HL-60/S4 treated with phorbol 12-myristate 13-acetate at 8.2 ng/mL for 4 days and 3 days (cell line): Measurements from ENCODE around the gene DSG2.
"Not testable (repeated sequence)": the region's sequence is repeated elsewhere in the genome, so short reads cannot be mapped to it uniquely, and the experiment has no call there.

Source experiments
- in situ Hi-C: fragments of 300-500 bp; cut with MboI; formaldehyde crosslinking; loops from 2 replicates; pipeline ENCODE4 v1.15.0; 2022; ENCODE audit warnings: low sequenced_read_pairs

Gene DSG2

DNA sequence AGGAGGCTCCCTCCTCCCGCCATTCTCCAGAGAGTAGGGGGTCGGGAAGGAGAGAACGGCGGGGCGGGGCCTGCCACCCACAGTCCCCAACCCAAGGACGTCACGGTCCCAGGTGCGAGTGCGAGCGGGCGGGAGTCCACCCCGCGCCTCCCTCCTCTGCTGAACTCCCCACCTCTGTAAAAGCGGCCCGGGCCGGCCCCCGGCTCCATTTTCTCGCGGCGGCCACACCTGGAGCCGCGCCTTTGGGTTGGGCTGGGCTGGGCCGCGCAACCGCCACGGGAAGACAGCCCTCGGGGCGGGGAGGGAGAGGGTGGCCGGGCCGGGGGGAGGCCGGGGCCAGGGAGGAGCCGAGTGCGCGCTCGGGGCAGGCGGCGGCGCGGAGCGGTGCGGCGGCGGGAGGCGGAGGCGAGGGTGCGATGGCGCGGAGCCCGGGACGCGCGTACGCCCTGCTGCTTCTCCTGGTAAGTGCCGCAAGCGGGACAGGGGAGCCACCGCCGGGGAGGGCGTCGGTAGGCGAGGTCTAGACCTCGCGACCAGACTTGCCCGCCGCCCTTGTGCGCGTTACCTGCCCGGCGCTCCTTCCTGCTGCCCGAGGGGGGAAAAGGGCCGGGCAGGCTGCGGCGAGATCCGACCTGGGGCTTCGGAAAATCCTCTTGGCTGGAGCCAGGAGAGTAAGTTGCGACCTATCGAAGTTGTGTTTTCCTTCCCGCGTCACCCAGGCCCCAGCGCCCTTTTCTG, at the start of gene DSG2:
Gene DSG2, plus strand, starts transcription at position 342 of the 738 bp plus-strand sequence. Its CDS starts 75 bp downstream, at position 417.
- in situ Hi-C loops, result no loop called here

DNA sequence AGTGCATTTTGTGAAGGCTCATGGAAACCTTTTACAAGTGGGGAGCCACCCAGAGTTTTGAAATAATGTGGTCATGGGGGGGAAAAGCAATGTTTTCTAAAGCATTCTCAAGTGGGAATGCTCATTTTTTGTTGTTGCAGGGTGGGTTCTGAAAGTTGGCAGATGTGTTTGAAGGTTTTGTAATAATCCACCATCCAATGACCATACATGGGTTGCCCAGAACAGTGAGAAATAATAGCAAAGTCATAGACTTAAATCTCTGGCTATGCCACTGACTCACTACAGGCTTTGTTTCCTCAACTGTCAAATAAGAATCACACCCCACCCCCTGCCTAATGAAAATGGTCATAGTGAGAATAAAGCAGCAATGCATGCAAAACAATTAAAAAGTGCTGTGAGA, 47.6 kb upstream of the DSG2 start:
- in situ Hi-C loops, result no loop called here

- in situ Hi-C loops, result no loop called here
Measured at GRCh38 chr18:31451625-31452024, 46.4 kb upstream of the DSG2 start.

DNA sequence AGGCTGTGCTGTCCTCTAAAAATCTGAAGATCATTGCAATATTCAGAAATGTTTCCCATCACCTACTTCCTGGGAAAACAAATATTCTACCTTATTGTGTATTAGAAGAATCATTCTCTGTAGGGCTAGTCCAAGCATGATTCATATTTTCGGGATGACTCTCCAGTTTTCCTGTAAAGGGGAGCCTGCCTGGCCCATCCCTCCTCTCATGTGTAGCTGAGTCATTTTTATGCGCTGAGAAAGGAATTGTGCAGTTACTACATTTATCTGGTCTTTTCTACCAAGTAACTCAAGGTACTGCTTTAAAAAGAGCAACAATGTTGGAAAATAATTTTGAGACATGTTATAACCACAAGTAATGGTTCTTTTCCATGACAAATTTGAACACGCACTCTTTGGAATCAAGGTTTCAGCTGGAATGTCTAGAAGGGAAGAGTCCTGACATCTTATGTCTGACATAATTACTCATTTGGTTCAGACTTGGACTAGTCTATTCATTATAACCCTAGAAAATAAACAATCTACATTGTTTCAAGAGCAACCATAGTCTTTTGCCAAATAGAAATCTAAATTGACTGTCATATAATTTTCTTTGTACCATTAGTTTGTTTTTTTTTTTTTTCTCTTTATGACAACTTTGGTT, 43.8 kb upstream of the DSG2 start:
- in situ Hi-C loops, result no loop called here

GRCh38 chr18:31469629-31470028, 28.3 kb upstream of the DSG2 start:
- in situ Hi-C loops, result no loop called here

DNA sequence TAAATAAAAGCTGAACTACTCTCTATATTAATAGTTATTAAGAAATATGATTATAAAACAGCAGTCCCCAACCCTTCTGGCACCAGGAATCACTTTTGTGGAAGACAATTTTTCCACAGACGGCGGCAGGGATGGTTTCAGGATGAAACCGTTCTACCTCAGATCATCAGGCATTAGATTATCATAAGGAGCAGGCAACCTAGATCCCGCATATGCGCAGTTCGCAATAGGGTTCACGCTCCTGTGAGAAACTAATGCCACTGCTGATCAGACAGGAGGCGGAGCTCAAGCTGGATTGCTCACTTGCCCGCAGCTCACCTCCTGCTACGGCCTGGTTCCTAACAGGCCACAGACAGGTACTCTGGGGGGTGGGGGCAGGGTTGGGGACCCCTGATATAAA, 19.3 kb upstream of the DSG2 start:
- in situ Hi-C loops, result no loop called here

- in situ Hi-C loops, result no loop called here
Measured at GRCh38 chr18:31482051-31482450, 15.9 kb upstream of the DSG2 start.

DNA sequence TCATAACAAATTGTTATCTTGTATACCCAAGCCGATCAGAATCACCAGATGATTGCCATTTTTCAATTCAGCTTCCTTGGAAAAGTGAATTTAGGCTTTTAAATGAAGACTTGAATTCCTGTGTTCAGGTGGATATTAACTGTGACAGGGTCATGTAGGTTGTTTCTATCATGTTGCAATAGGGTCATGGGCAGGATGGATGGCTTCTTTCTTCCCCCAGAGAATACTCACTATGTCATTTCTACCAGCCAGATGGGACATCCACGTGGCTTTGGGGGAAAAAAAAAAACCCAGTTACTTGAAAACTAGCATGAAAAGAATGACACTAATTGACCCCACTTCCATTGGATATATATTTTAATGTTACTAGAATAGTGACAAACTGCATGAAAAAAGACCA, 14.6 kb upstream of the DSG2 start:
- in situ Hi-C loops, result no loop called here

DNA sequence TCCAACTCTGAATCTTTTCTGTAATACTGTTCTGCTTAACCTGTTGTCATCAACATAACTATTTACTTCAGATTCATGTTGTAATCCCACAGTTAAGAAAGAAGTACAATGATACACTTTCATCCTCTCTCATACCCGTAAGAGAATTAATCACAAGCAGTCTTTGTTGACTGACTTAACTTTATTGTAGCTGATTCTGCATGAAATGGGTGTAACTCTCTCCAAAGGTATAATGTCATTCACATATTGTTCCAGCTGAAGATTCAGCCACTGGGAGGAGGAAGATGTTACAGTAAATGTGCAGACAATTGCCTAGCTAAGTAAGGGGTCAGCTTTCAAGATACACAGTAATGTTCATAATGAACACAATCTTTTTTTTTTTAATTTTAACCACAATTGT, 13.5 kb upstream of the DSG2 start:
- in situ Hi-C loops, result no loop called here

DNA sequence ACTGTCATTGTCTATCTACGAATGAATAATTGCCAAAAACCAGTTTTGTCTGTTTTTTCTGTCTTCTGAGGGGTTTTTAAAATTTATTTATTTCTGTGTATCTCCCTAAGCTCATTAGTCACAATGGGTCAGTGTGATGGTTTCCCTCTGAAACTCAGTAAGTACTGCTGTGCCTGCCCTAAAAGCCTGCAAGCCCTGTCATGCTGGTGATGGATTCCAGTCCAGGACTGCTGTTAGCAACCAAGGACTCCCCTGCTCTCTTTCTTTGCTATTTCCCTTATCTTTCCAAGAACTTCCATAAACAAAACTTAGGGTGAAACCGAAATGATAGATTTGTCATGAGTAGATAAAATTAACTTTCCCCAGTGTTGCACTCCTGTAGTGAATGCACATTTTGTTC, 11.8 kb upstream of the DSG2 start:
- in situ Hi-C loops, result no loop called here

- in situ Hi-C loops, result no loop called here
Measured at GRCh38 chr18:31487246-31488015, 10.5 kb upstream of the DSG2 start.

- in situ Hi-C loops, result no loop called here
Measured at GRCh38 chr18:31489311-31489710, 8.7 kb upstream of the DSG2 start.

DNA sequence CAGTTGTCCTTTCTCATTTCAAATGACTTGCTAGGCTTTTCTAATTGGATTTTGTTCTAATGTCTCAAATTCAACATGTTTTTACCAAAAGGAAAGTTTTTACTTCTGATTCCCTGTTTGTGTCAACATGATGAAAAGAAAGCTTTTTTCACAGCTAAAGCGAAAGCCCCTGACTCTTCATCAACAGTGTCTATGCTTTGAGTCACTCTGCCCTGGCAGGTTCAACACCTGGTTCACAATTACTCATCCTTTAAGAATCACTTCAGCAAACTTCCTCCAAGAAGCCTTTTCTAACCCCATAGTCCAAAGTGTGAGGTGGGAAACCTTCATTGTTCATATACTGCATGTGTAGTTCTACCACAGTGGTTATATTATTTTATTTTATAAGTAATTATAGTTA, 7.6 kb upstream of the DSG2 start:
- in situ Hi-C loops, result no loop called here

DNA sequence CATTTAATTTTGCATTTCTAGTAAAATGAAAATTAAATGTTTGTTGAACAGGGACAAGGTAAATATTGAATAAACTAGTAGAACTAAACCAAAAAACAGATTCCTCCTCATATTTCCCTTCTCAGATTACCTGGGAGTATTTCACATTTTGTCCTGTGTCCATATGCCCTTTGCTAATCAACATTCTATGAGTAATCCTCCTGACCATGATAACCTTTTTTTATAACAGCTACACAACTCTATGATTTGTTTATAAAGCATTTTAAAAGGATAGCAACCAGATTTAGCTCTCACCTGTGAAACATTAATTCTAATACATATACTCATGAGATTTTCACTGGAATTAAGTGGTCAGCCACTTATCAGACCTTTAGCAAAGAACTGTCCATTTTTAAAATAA, 7.1 kb upstream of the DSG2 start:
- in situ Hi-C loops, result no loop called here

GRCh38 chr18:31491586-31491985, 6.4 kb upstream of the DSG2 start:
- in situ Hi-C loops, result no loop called here

- in situ Hi-C loops, result no loop called here
Measured at GRCh38 chr18:31492671-31493070, 5.3 kb upstream of the DSG2 start.

GRCh38 chr18:31493171-31493570, 4.8 kb upstream of the DSG2 start:
- in situ Hi-C loops, result no loop called here

GRCh38 chr18:31493941-31494340, 4.0 kb upstream of the DSG2 start:
- in situ Hi-C loops, result no loop called here

DNA sequence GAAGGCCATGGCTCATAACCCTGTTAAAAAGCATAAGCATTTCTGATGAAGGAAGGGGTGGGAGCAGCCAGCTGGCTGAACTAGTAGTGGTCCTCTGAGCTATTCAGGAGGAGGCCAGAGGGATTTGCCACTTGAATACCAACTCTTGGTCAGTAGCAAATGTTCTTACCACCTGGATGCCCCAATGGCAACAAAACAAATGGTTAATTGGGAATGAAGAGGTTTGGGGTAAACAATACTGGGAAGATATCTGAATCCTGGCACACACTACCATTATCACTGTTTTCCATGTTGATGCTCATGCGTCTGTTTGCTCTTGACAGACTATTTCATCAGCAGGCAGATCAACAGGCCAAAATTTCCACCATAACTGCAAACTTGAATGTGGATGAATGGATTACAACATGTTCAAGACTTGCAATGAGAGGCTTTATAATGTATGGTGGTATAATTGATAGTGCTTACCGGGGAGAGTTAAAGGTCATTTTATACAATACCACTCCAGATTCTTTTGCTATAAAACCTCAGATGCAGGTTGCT, 3.2 kb upstream of the DSG2 start:
- in situ Hi-C loops, result not testable (repeated sequence)

- in situ Hi-C loops, result no loop called here
Measured at GRCh38 chr18:31497404-31497835, 557 bp upstream of the DSG2 start.
